HepG2 (cell line): ENCODE results near the gene MRPS21. TPM values are rescaled to one million over a fixed set of nuclear protein-coding genes. Genes with fewer than 3 reads are reported as not detected.

ENCODE experiments used
- ATAC-seq: fragments of 200-7000 bp; cut with Tn5 transposase; 3 replicates; pipeline ENCODE4 v1.9.1; 2020; ENCODE audit warnings: mild to moderate bottlenecking, moderate library complexity
- BruUV-seq: library from RNA; stranded (reverse); fragments of 400-500 nt; replicated peaks from 2 replicates; lab custom pipeline; 2021; lab: Mats Ljungman, UMichigan
- CTCF ChIA-PET: fragments of 300-600 bp; formaldehyde crosslinking; extraction: SDS; loops from one replicate; lab custom pipeline; 2021; ENCODE audit warnings: low total read pairs, inconsistent platforms, low intra/inter-chr PET ratio; lab: Yijun Ruan, JAX
- POLR2A ChIA-PET: fragments of 350-600 bp; sonication (Branson Sonifier 250); formaldehyde crosslinking; loops from one replicate; lab custom pipeline; 2020; ENCODE audit warnings: antibody characterized with exemption, inconsistent platforms; lab: Yijun Ruan, JAX
- DNase-seq: peaks from one replicate; pipeline ENCODE4 v3.0.0-alpha.2; 2015; ENCODE audit warnings: low spot score
- FAIRE-seq: peaks from 3 replicates; lab custom pipeline; 2011; peaks lifted over from hg19 to GRCh38; lab: Jason Lieb, UNC
- H2AFZ ChIP-seq: one replicate; pipeline ENCODE4 v1.6.1; 2011; ENCODE audit warnings: low read length, inconsistent platforms
- H3K27ac ChIP-seq: fragments of 300-600 bp; 3 replicates; pipeline ENCODE4 v1.8.0; 2011; ENCODE audit warnings: mixed run types, mild to moderate bottlenecking, mixed read lengths, low read length, inconsistent platforms; ENCODE audit not compliant: insufficient read depth; ENCODE audit errors: extremely low read length
- H3K27me3 ChIP-seq, 2 experiments: fragments of 200-600 bp in 1 of 2; 2 replicates in 1 of 2; 3 replicates in 1 of 2; pipeline versions ENCODE4 v1.6.0 to v1.8.0; 2011; ENCODE audit warnings: low read length in 2 of 2, mild to moderate bottlenecking in 2 of 2, moderate library complexity in 2 of 2, inconsistent platforms in 1 of 2; ENCODE audit not compliant: insufficient read depth in 2 of 2, control insufficient read depth in 1 of 2
- H3K36me3 ChIP-seq, 2 experiments: fragments of 200-600 bp in 1 of 2; replicated peaks in 1 of 2; 2 replicates in 1 of 2; 3 replicates in 1 of 2; pipeline versions ENCODE4 v1.5.1 to v1.8.0; 2011; ENCODE audit warnings: low read length in 2 of 2, inconsistent platforms in 1 of 2; ENCODE audit not compliant: insufficient read depth in 2 of 2, control insufficient read depth in 1 of 2
- H3K4me1 ChIP-seq: 2 replicates; pipeline ENCODE4 v1.5.1; 2012; ENCODE audit warnings: low read length, inconsistent platforms; ENCODE audit not compliant: insufficient read depth
- H3K4me2 ChIP-seq: 2 replicates; pipeline ENCODE4 v1.6.0; 2011; ENCODE audit warnings: low read depth, low read length, inconsistent platforms
- H3K4me3 ChIP-seq, 3 experiments: fragments of 200-600 bp in 1 of 3; sonication (generic), shearing (Covaris generic) in 1 of 3; replicated peaks in 1 of 3; 2 replicates each; pipeline ENCODE4 v1.5.1; 2011 to 2016; ENCODE audit warnings: low read length in 3 of 3, inconsistent platforms in 2 of 3, low read depth in 2 of 3, mild to moderate bottlenecking in 2 of 3, control low read depth in 1 of 3, mixed read lengths in 1 of 3; ENCODE audit not compliant: insufficient read depth in 1 of 3
- H3K79me2 ChIP-seq: one replicate; pipeline ENCODE4 v1.6.1; 2011; ENCODE audit warnings: low read length, inconsistent platforms; ENCODE audit not compliant: insufficient read depth
- H3K9ac ChIP-seq: 2 replicates; pipeline ENCODE4 v1.6.0; 2011; ENCODE audit warnings: mild to moderate bottlenecking, low read depth, low read length, inconsistent platforms; ENCODE audit not compliant: insufficient read depth
- H3K9me3 ChIP-seq: 2 replicates; pipeline ENCODE4 v1.5.1; 2012; ENCODE audit warnings: mild to moderate bottlenecking, low read length
- H4K20me1 ChIP-seq: 2 replicates; pipeline ENCODE4 v1.6.0; 2011; ENCODE audit warnings: inconsistent platforms, mild to moderate bottlenecking, low read length, moderate library complexity; ENCODE audit not compliant: insufficient read depth
- ETV5 ChIP-seq: IDR thresholded peaks from 2 replicates; pipeline ENCODE4 v1.6.1; 2018; ENCODE audit warnings: missing biosample characterization, missing genetic modification reagents, inconsistent platforms, borderline replicate concordance
- HMG20A ChIP-seq: IDR thresholded peaks from 2 replicates; pipeline ENCODE4 v1.6.1; 2016; ENCODE audit warnings: borderline replicate concordance
- MIER3 ChIP-seq: IDR thresholded peaks from 2 replicates; pipeline ENCODE4 v1.6.1; 2016; ENCODE audit warnings: missing compliant biosample characterization, borderline replicate concordance
- MXD4 ChIP-seq: IDR thresholded peaks from 2 replicates; pipeline ENCODE4 v1.6.1; 2016; ENCODE audit warnings: mild to moderate bottlenecking, missing biosample characterization, missing genetic modification reagents
- NBN ChIP-seq: fragments of 450-650 bp; conservative IDR thresholded peaks from 2 replicates; pipeline ENCODE4 v1.6.1; 2017
- NCOA1 ChIP-seq: sonication (generic); formaldehyde crosslinking; IDR thresholded peaks from 2 replicates; pipeline ENCODE4 v1.9.0; 2021; ENCODE audit warnings: missing genetic modification reagents
- POLR2G ChIP-seq: fragments of 200-400 bp; formaldehyde crosslinking; IDR thresholded peaks from 2 replicates; pipeline ENCODE4 v1.6.1; 2018; ENCODE audit warnings: mild to moderate bottlenecking, low read depth, low read length, moderate library complexity
- PTBP1 ChIP-seq: fragments of 200-400 bp; formaldehyde crosslinking; IDR thresholded peaks from 2 replicates; pipeline ENCODE4 v1.6.1; 2018; ENCODE audit warnings: low read length, low read depth; ENCODE audit not compliant: poor library complexity, severe bottlenecking
- SPEN ChIP-seq: sonication (generic); formaldehyde crosslinking; IDR thresholded peaks from 2 replicates; pipeline ENCODE4 v1.5.1; 2020; ENCODE audit warnings: low read depth, mild to moderate bottlenecking, missing genetic modification reagents
- ZNF317 ChIP-seq: sonication (generic); formaldehyde crosslinking; IDR thresholded peaks from 2 replicates; pipeline ENCODE4 v1.5.0; 2020; ENCODE audit warnings: mild to moderate bottlenecking, missing genetic modification reagents
- ZNF33B ChIP-seq: sonication (generic); formaldehyde crosslinking; IDR thresholded peaks from 2 replicates; pipeline ENCODE4 v1.5.1; 2020; ENCODE audit warnings: mild to moderate bottlenecking, missing genetic modification reagents
- ZNF552 ChIP-seq: sonication (generic); formaldehyde crosslinking; IDR thresholded peaks from 2 replicates; pipeline ENCODE4 v1.9.0; 2022; ENCODE audit warnings: missing genetic modification reagents, mild to moderate bottlenecking, borderline replicate concordance
- ZNF570 ChIP-seq: sonication (generic); formaldehyde crosslinking; IDR thresholded peaks from 2 replicates; pipeline ENCODE4 v1.4.0; 2020; ENCODE audit warnings: mild to moderate bottlenecking, missing genetic modification reagents, borderline replicate concordance
- ZNF761 ChIP-seq: sonication (generic); formaldehyde crosslinking; conservative IDR thresholded peaks from 2 replicates; pipeline ENCODE4 v1.4.0; 2020; ENCODE audit warnings: mild to moderate bottlenecking, missing genetic modification reagents
- ZNF792 ChIP-seq: IDR thresholded peaks from 2 replicates; pipeline ENCODE4 v1.6.1; 2016
- ZNF83 ChIP-seq: sonication (generic); formaldehyde crosslinking; IDR thresholded peaks from 2 replicates; pipeline ENCODE4 v1.4.0; 2020; ENCODE audit warnings: missing genetic modification reagents, mild to moderate bottlenecking, borderline replicate concordance
- WGBS: methylation state at CpG from one replicate; pipeline ENCODE4 v1.1.6; 2017; ENCODE audit warnings: low lambda C conversion rate; 5-methylcytosine and 5-hydroxymethylcytosine counted together
- in situ Hi-C: cut with HindIII; loops from 2 replicates; pipeline ENCODE4 v1.10.0; 2017; ENCODE audit warnings: low pct_unique_long_range_greater_than_20kb; ENCODE audit not compliant: extremely low pct_ligation_motif_present
- intact Hi-C: fragments of 100-400 bp; cut with micrococcal nuclease; formaldehyde crosslinking; loops from one replicate; pipeline ENCODE4 v1.10.0; 2022; ENCODE audit not compliant: unreplicated experiment
- polyA plus RNA-seq, 8 experiments: library from polyadenylated mRNA; depleted of rRNA in 3 of 8; stranded (reverse) in 7 of 8; unstranded in 1 of 8; fragments of >200 nt; fragmentation: Illumina TruSeq in 4 of 8; extraction: Trizol in 4 of 8; gene quantifications; 2 replicates each; pipeline versions ENCODE4 v1.2.1 to v1.2.3, GENCODE V29; 2011 to 2016; ENCODE audit warnings: low read depth in 4 of 8, missing spikeins in 1 of 8, mixed read lengths in 1 of 8; ENCODE audit not compliant: insufficient read depth in 1 of 8
- total RNA-seq, 5 experiments: library from RNA; depleted of rRNA; stranded (reverse); fragments of >200 nt; fragmentation: Illumina TruSeq; extraction: Trizol; gene quantifications; 2 replicates each; pipeline ENCODE4 v1.2.3, GENCODE V29; 2016; ENCODE audit warnings: low read depth in 1 of 5
- TF ChIP-seq, protein P1 (sequence below): sonication (generic); formaldehyde crosslinking; IDR thresholded peaks from 2 replicates; pipeline ENCODE4 v1.5.1; 2020; ENCODE audit warnings: missing genetic modification reagents, mild to moderate bottlenecking, borderline replicate concordance
- TF ChIP-seq, protein P2 (sequence below): sonication (generic); formaldehyde crosslinking; IDR thresholded peaks from 2 replicates; pipeline ENCODE4 v1.5.0; 2020; ENCODE audit warnings: mild to moderate bottlenecking, missing genetic modification reagents, moderate library complexity

The MRPS21 gene
- total and polyA plus RNA-seq, 2 of the 13 experiments (the other 11 are each of a cell fraction or from before 2014, with no cell fraction given) = 59.4 to 64.2 TPM

DNA sequence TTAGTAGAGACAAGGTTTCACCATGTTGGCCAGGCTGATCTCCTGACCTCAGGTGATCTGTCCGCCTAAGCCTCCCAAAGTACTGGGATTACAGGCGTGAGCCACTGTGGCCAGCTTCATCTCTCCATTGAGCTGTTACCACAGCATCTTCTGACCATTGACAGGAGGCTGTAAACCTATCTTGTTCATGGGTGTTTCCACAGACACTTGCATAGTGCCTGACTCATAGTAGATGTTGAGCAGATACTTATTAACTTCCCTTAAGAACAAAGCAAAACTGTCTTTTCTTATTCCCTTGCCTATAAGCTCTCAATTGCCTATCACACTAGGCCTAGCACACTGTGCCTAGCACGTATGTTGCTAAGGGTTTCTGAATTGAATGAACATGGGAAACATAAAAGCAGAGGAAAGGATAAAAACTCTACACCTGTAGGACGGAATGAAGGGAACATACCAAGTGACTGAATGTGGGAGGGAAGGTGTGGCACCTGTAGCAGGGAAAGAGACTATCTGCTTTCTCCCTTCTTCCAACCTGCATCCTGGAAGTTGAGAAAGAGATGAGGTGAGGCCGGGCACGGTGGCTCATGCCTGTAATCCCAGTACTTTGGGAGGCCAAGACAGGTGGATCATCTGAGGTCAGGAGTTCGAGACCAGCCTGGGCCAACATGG lies 22.2 kb upstream of the MRPS21 start (continued):
- no peak for TF ChIP-seq ETV5 (CRISPR knock-in tag)

DNA sequence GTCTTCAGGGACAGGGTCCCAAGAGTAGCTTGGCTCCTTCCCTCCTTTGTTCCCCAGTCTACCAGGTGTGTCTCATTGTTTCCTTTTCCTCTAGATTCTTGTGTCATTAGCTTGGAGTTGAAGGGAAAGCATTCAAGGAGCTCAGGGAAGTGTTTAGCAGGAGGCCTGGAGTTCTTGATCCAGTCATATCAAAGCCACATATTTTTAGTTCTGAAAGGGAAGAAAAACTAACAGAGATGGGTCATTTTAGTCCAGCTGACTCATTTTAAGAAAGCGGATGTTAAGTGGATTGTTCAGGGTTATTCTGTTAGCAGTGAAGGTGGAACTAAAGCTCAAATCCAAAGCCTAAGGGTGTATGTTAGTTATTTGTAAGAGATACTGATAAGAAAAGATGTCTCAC lies 20.4 kb upstream of the MRPS21 start:
- no peak overlapping the region for H3K4me3 ChIP-seq
- TF ChIP-seq NBN = no peak
- TF ChIP-seq ZNF33B (CRISPR knock-in tag) = no peak
- no peak for TF ChIP-seq HMG20A (CRISPR knock-in tag)
- TF ChIP-seq ZNF761 (CRISPR knock-in tag) = no peak
- no peak for TF ChIP-seq MIER3 (CRISPR knock-in tag)
- no peak for TF ChIP-seq NCOA1 (CRISPR knock-in tag)
- no peak for TF ChIP-seq ZNF83 (CRISPR knock-in tag)
- TF ChIP-seq PTBP1 = no peak
- TF ChIP-seq POLR2G = no peak
- no peak for TF ChIP-seq MXD4 (CRISPR knock-in tag)
- no peak for TF ChIP-seq ZNF552 (CRISPR knock-in tag)
- no peak for TF ChIP-seq ZNF317 (CRISPR knock-in tag)
- TF ChIP-seq SPEN = no peak
- TF ChIP-seq ZNF570 = no peak
- no peak for TF ChIP-seq ZNF792 (CRISPR knock-in tag)
- TF ChIP-seq, protein P1, sequence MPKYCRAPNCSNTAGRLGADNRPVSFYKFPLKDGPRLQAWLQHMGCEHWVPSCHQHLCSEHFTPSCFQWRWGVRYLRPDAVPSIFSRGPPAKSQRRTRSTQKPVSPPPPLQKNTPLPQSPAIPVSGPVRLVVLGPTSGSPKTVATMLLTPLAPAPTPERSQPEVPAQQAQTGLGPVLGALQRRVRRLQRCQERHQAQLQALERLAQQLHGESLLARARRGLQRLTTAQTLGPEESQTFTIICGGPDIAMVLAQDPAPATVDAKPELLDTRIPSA (CRISPR knock-in tag) = no peak
- TF ChIP-seq, protein P2, sequence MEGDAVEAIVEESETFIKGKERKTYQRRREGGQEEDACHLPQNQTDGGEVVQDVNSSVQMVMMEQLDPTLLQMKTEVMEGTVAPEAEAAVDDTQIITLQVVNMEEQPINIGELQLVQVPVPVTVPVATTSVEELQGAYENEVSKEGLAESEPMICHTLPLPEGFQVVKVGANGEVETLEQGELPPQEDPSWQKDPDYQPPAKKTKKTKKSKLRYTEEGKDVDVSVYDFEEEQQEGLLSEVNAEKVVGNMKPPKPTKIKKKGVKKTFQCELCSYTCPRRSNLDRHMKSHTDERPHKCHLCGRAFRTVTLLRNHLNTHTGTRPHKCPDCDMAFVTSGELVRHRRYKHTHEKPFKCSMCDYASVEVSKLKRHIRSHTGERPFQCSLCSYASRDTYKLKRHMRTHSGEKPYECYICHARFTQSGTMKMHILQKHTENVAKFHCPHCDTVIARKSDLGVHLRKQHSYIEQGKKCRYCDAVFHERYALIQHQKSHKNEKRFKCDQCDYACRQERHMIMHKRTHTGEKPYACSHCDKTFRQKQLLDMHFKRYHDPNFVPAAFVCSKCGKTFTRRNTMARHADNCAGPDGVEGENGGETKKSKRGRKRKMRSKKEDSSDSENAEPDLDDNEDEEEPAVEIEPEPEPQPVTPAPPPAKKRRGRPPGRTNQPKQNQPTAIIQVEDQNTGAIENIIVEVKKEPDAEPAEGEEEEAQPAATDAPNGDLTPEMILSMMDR (CRISPR knock-in tag) = no peak
- TF ChIP-seq, all 625 proteins: peak for 0
- Histone ChIP-seq H3K27ac (no peak overlapping the region), H3K27me3 (no peaks in the 10 kb centered on the region), H3K4me2 (no peak overlapping the region), H3K4me1 (peaks cover 19% of the 10 kb centered on the region), H4K20me1 (no peaks in the 10 kb centered on the region), H3K79me2 (peaks cover 3% of the 10 kb centered on the region), H2AFZ (no peak overlapping the region), H3K9me3 (no peaks in the 10 kb centered on the region), H3K9ac (no peak overlapping the region), H3K36me3 (no peaks in the 10 kb centered on the region)
- FAIRE-seq (no peak), ATAC-seq (no peak), DNase-seq (no peak)
- BruUV-seq = no TSS peak
- CTCF ChIA-PET = no interaction called here
- 88% methylated on average over 1 of the region's 1 CpG for WGBS
- intact Hi-C loops = no loop called here
- in situ Hi-C loops = no loop called here
- POLR2A ChIA-PET = interaction anchor here (1.6 to 1.7 kb wide), 2 partner anchors 15 to 91 kb away, joined by 6 read pairs; partner anchors contain the start of genes CA14 and RPRD2
